Gastroesophageal sphincter (tissue), 4 donors: ENCODE measurements around the gene B3GLCT. TPM values are rescaled to one million over a fixed set of nuclear protein-coding genes. Genes with fewer than 3 reads are reported as not detected.

Source experiments
- ATAC-seq: fragments of 150-250 bp; one replicate; pipeline ENCODE4 v1.9.1; 2016; ENCODE audit warnings: mild to moderate bottlenecking, moderate library complexity
- H3K27ac ChIP-seq, 4 donors: fragments of 200-600 bp; sonication (generic) in 3 of 4; 1 replicate in 3 of 4; 2 replicates in 1 of 4; pipeline ENCODE4 v1.5.1; 2016 to 2019
- H3K27me3 ChIP-seq: fragments of 200-600 bp; sonication (generic); one replicate; pipeline ENCODE4 v1.5.1; 2019
- H3K36me3 ChIP-seq, 2 donors: fragments of 200-600 bp; sonication (generic); one replicate each; pipeline ENCODE4 v1.5.1; 2019; ENCODE audit warnings: control low read depth in 1 of 2
- H3K4me1 ChIP-seq, 3 donors: fragments of 200-600 bp; sonication (generic); 1 replicate in 2 of 3; 2 replicates in 1 of 3; pipeline ENCODE4 v1.5.1; 2016 to 2019; ENCODE audit warnings: control low read depth in 2 of 3
- H3K4me3 ChIP-seq, 2 donors: fragments of 200-600 bp; sonication (generic); one replicate each; pipeline ENCODE4 v1.5.1; 2019; ENCODE audit warnings: mild to moderate bottlenecking in 1 of 2, moderate library complexity in 1 of 2
- H3K9me3 ChIP-seq, 3 donors: fragments of 200-600 bp; sonication (generic); one replicate each; pipeline ENCODE4 v1.5.1; 2017 to 2019; ENCODE audit warnings: control low read depth in 2 of 3
- CTCF ChIP-seq, 4 experiments: fragments of 200-600 bp in 2 of 4; fragments of 450-650 bp in 2 of 4; sonication (generic) in 1 of 4; IDR thresholded peaks; one replicate each; pipeline ENCODE4 v1.5.1; 2017 to 2019; ENCODE audit warnings: antibody characterized with exemption in 4 of 4, mild to moderate bottlenecking in 2 of 4, moderate library complexity in 2 of 4
- EP300 ChIP-seq: sonication (generic); formaldehyde crosslinking; IDR thresholded peaks from one replicate; pipeline ENCODE4 v1.6.1; 2017; ENCODE audit warnings: antibody characterized with exemption, mild to moderate bottlenecking
- POLR2A ChIP-seq, 2 donors: fragments of 450-650 bp; IDR thresholded peaks; one replicate each; pipeline ENCODE4 v1.6.1; 2017; ENCODE audit warnings: antibody characterized with exemption in 2 of 2, mild to moderate bottlenecking in 2 of 2, moderate library complexity in 1 of 2
- POLR2AphosphoS5 ChIP-seq: sonication (generic); formaldehyde crosslinking; IDR thresholded peaks from one replicate; pipeline ENCODE4 v1.6.1; 2017; ENCODE audit warnings: antibody characterized with exemption
- WGBS, 2 donors: methylation state at CpG; one replicate each; pipeline ENCODE4 v1.1.5; 2018; ENCODE audit warnings: low coverage in 1 of 2; 5-methylcytosine and 5-hydroxymethylcytosine counted together
- total RNA-seq, 4 donors: library from RNA; depleted of rRNA; stranded (reverse); fragments of >200 nt; gene quantifications; one replicate each; pipeline ENCODE4 v1.1.0, GENCODE V29; 2016

Gene B3GLCT
- total RNA-seq, 4 donors from 2014 or later = 6.2 to 15.2 (median 7.8) TPM

DNA sequence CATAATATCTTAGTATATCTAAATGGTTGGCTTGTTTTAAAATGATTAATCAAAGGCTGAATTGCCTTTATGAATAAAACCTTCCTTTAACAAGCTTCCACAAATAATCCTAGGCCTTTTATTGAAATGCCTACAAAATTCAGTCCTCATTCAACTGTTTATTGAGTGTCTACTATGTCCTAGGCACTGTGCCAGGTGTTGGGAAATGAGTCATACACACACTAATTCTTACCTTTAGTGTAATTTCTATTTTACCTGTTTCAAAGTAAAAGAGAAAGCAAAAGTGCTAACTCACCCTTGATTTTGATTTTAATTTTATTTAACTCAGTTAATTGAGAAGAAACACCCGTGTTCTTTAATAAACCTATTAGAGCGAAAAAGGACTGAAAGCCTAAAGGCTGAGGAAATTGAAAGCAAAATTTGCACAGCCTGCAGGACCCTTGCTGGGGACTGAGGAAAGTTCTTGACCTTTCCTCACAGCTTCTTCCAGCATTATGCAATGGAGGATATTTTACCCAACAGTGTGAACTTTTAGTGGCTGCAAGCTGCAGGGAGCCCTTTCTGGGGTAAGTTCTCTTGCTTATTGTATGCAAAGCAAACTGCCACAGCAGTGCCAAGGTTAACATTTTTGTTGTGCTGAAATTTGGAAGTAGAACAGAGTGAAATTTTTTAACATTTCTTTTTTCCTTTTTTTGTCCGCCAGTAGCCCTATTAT, 83.1 kb downstream of the B3GLCT start:
- H3K27ac ChIP-seq = no peak overlapping the region
- H3K27me3 ChIP-seq = no peaks in the 10 kb centered on the region
- H3K9me3 ChIP-seq = no peaks in the 10 kb centered on the region
- H3K4me1 ChIP-seq = no peaks in the 10 kb centered on the region
- H3K4me3 ChIP-seq = no peak overlapping the region
- ATAC-seq = no peak
- H3K36me3 ChIP-seq = peaks cover 0 to 41% of the 10 kb centered on the region in 2 donors
- TF ChIP-seq CTCF (IDR thresholded peaks at IDR 0.05) = no peak
- no peak for TF ChIP-seq POLR2A (IDR thresholded peaks at IDR 0.05)
- TF ChIP-seq EP300 = no peak
- WGBS, 2 donors = 95 to 96% methylated on average over 2 to 3 of the region's 3 CpGs

- ATAC-seq = no peak
These were observed 87.2 kb downstream of the B3GLCT start for GRCh38 chr13:31286930-31287329.

GRCh38 chr13:31301119-31301518, 101.3 kb downstream of the B3GLCT start:
- no peak for TF ChIP-seq EP300
- TF ChIP-seq POLR2AphosphoS5 = no peak
- no peak for TF ChIP-seq CTCF (IDR thresholded peaks at IDR 0.05)
- no peak for TF ChIP-seq POLR2A (IDR thresholded peaks at IDR 0.05)
- no peak overlapping the region for H3K4me3 ChIP-seq
- no peaks in the 10 kb centered on the region for H3K9me3 ChIP-seq
- H3K27me3 ChIP-seq = no peaks in the 10 kb centered on the region
- peaks cover 0 to 49% of the 10 kb centered on the region in 2 donors for H3K36me3 ChIP-seq
- no peaks in the 10 kb centered on the region for H3K4me1 ChIP-seq
- no peak overlapping the region for H3K27ac ChIP-seq
- no peak for ATAC-seq

More at GRCh38 chr13:31286930-31287329, 87.2 kb downstream of the B3GLCT start:
- WGBS, 2 donors = 86 to 94% methylated on average over 1 to 2 of the region's 2 CpGs
- Histone ChIP-seq H3K4me1 (no peaks in the 10 kb centered on the region), H3K4me3 (no peak overlapping the region), H3K27me3 (no peaks in the 10 kb centered on the region), H3K36me3 (peaks cover 0 to 53% of the 10 kb centered on the region in 2 donors), H3K27ac (no peak overlapping the region), H3K9me3 (peaks cover 0 to 34% (median 0%) of the 10 kb centered on the region in 3 donors)
- TF ChIP-seq POLR2A (IDR thresholded peaks at IDR 0.05) (no peak), POLR2AphosphoS5 (no peak), EP300 (no peak)

GRCh38 chr13:31310356-31310755, 110.6 kb downstream of the B3GLCT start:
- Histone ChIP-seq H3K36me3 (peaks cover 0 to 29% of the 10 kb centered on the region in 2 donors), H3K27ac (no peak overlapping the region), H3K9me3 (peaks cover 0 to 40% (median 0%) of the 10 kb centered on the region in 3 donors), H3K4me1 (no peaks in the 10 kb centered on the region), H3K27me3 (no peaks in the 10 kb centered on the region), H3K4me3 (no peak overlapping the region)
- TF ChIP-seq EP300 (no peak), POLR2AphosphoS5 (no peak), CTCF (IDR thresholded peaks at IDR 0.05) (no peak)
- WGBS, 2 donors = 100% methylated on average over 1 of the region's 4 CpGs; no CpG with 5 or more reads in 1 of the 2 donors
- no peak for ATAC-seq

DNA sequence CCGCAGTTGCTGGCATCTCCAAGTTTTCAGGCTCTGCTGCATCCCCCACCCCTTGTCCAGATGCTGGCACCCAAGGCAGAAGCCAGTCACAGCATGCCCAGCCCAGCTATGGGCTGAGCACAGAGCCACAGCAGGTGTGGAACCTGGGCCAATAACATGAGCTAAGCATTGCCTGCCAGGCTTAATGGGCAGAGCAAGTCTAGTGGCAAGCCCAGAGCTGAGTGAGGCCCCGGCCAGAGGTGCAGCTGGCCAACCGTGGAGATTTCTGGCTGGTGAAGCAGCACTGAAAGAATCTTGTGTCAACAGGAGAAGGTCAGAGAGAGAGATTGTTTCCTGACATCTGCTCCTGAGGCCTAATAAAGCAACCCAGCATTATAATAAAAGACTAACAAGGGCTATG, 111.0 kb downstream of the B3GLCT start:
- Histone ChIP-seq H3K36me3 (peaks cover 0 to 34% of the 10 kb centered on the region in 2 donors), H3K27me3 (no peaks in the 10 kb centered on the region), H3K27ac (no peak overlapping the region), H3K4me3 (no peak overlapping the region), H3K9me3 (peaks cover 0 to 44% (median 0%) of the 10 kb centered on the region in 3 donors), H3K4me1 (no peaks in the 10 kb centered on the region)
- TF ChIP-seq POLR2AphosphoS5 (no peak), POLR2A (IDR thresholded peaks at IDR 0.05) (no peak), CTCF (IDR thresholded peaks at IDR 0.05) (no peak), EP300 (no peak)
- WGBS, 2 donors = 50% methylated on average over 2 of the region's 3 CpGs; no CpG with 5 or more reads in 1 of the 2 donors
- no peak for ATAC-seq
